SIG-M5 treated with dmso at 0.1 percent for 504 hours (cell line): ENCODE measurements around the gene ZNF70.

Experiments
- DNase-seq: peaks from one replicate; lab custom pipeline; 2025; ENCODE audit not compliant: unreplicated experiment; lab: John Stamatoyannopoulos, UW

Gene ZNF70

GRCh38 chr22:23695571-23696325, 55.2 kb downstream of the ZNF70 start:
- DNase-seq: no peak

DNA sequence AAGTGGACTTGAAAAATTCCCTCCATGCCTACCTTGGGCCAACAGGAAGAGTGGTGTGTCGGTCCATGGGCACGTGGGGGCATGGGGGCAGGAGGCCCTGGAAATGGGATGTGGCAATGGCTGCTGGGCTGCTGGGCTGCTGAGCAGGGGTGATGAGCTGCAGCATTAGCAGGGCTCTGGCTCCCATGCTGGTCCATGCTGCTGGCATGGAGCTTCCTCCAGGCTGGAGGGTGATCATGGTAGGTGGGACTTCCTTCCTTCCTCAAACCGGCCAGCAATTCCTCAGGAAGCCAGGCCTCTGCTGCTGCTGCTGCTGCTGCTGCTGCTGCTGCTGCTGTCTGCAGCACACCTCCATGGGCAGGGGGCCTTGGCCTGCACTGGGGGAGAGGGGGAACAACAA, 55.8 kb downstream of the ZNF70 start:
- DNase-seq: no peak

DNA sequence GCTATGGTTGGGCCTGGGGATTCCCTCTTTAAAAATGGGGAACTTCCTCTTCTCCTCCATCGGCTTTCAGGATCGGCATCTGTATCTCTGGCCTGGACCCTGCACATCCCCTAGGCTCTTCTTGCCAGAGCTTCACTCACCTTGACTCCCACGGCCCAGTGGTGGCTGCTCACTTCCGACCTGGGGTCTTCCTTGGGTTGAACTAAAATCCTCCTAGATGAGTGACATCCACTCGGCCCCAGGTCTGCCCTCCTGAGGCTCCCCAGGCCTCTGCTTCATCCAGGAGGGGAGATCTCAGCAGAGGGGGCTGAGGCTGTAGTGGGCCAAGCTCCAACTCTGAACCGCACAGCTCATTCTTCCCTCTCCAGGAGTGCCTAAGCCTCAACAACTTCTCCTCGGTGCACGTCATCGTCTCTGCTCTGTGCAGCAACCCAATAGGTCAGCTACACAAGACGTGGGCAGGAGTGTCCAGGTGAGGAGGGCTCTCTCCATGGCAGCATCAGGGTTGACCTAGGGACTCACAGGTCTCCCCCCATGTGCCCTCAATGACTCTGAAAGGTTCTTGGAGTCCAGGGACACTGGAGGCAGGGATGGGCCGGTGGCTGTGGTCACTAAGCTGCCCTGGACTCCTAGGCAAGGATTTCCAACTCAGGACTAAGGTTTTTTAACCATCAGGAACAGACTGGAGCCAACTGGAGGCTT, 56.8 kb downstream of the ZNF70 start:
- no peak for DNase-seq

GRCh38 chr22:23692598-23693291, 58.2 kb downstream of the ZNF70 start:
- DNase-seq: no peak

DNA sequence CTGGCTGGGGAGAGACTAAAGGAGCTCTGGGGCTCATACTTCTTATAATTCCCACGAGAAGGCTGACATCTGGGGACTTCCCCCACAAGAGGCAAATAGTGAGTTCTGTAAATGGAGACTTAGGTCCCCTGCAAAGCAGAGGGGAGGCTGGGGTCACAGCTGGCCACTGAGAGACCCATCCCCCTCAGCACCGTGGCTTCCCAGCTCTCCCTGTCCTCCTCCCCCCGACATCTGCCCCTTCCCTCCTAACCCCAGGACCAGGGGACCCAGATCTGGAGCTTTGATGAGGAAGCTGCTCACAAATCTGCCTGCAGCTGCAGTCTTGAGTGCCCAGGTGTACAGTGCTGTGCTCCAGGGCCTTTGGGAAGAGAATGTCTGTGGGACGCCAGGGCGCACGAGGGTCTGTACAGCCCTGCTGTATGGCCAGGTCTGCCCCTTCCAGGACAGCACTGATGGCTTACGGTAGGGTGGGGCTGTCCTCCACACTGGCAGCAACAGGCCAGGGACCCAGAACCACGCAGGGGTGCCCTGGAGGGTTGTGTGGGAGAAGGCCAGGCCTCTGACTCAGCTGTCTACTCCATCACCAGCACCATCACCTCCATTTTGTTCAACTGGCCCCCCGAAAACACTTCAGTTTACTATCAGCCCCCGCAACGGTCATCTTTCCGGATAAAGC, 59.0 kb downstream of the ZNF70 start:
- DNase-seq: no peak

- no peak for DNase-seq
These were observed 60.2 kb downstream of the ZNF70 start, which contains the start of gene RGL4 for GRCh38 chr22:23690713-23691112. Gene RGL4, plus strand, starts transcription at chr22:23691013. Its CDS starts 1,018 bp downstream, at chr22:23692031.

DNA sequence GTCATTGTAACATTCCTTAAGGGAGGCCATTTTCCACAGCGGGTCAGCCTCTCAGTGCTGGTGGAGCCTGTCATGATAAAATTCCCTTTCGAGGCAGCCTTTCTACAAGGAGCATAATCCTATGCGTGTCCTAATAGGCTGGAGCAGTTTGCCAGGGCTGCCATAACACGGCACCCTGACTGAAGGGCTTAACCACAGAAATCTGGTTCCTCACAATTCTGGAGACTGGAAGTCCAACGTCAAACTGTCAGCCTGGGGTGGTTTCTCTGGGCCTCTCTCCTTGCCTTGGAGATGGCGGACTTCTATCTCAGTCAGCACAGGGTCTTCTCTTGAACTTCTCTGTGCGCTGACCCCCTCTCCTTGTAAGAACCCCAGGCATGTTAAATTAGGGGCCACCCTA, 61.5 kb downstream of the ZNF70 start:
- no peak for DNase-seq
